Stimulated activated effector memory CD8-positive, alpha-beta T cell treated with anti-CD3 and anti-CD28 coated beads, Interleukin-12 subunit alpha, Interleukin-12 subunit beta, amount 100 ng/mL, for 72 hours (primary cell): ENCODE results near the gene MAD1L1.

Experiments used
- ATAC-seq: fragments of 150-1000 bp; cut with Tn5 transposase; 2 replicates; pipeline ENCODE4 v1.10.0; 2021
- DNase-seq, 2 donors: peaks; one replicate each; pipeline ENCODE4 v3.0.0; 2021 to 2022; ENCODE audit warnings: low spot score in 2 of 2
- H3K27ac Mint-ChIP-seq: one replicate; pipeline ENCODE4 v1.8.0; 2022; ENCODE audit warnings: mild to moderate bottlenecking, mixed read lengths
- H3K36me3 Mint-ChIP-seq: one replicate; pipeline ENCODE4 v1.8.0; 2022; ENCODE audit warnings: mild to moderate bottlenecking, mixed read lengths
- H3K4me1 Mint-ChIP-seq: one replicate; pipeline ENCODE4 v1.8.0; 2022; ENCODE audit warnings: mixed read lengths
- H3K4me3 Mint-ChIP-seq: one replicate; pipeline ENCODE4 v1.8.0; 2022; ENCODE audit warnings: mild to moderate bottlenecking, mixed read lengths
- H3K9me3 Mint-ChIP-seq: one replicate; pipeline ENCODE4 v1.8.0; 2022; ENCODE audit warnings: mixed read lengths

MAD1L1 gene

DNA sequence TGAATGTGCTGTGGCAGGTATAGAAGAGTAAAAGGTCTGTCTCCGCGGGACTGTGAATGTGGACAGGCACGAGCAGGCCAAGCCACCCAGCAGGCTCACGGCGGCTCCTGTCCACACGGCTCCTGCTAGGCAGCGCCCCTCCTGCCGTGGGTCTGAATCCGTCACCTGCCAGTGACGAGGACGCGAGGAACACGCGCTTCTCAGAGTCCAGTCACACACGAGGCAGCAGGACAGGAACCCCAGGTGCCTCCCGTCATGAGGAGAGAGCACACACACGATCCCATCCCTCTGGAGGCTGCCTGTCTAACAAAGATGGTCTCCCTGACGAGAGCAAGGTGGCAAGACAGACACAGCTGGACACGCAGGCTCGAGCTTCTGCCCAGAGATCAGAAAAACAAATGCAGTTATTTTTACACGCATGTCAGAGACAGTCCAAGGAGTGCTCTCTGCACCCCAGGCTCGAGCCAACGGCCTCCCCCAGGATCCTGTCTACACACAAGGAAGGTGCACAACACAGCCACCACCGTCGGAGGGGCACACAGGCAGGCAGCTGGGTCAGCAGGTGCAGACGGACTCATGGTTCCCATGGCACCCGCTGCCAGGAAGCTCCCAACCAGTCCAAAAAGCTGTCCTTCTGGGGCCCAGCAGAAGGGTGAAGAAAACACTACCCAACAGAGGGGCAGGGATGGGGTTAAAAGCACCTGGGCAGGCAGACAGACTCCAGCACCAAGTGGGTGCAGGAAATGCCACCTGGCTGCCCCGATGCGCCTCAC lies 103.2 kb downstream of the MAD1L1 start:
- Mint-ChIP-seq H3K36me3 (no peaks in the 10 kb centered on the region), H3K4me3 (no peak overlapping the region), H3K4me1 (peaks cover 11% of the 10 kb centered on the region), H3K9me3 (no peaks in the 10 kb centered on the region), H3K27ac (no peak overlapping the region)
- ATAC-seq (no peak), DNase-seq (no peak)

DNA sequence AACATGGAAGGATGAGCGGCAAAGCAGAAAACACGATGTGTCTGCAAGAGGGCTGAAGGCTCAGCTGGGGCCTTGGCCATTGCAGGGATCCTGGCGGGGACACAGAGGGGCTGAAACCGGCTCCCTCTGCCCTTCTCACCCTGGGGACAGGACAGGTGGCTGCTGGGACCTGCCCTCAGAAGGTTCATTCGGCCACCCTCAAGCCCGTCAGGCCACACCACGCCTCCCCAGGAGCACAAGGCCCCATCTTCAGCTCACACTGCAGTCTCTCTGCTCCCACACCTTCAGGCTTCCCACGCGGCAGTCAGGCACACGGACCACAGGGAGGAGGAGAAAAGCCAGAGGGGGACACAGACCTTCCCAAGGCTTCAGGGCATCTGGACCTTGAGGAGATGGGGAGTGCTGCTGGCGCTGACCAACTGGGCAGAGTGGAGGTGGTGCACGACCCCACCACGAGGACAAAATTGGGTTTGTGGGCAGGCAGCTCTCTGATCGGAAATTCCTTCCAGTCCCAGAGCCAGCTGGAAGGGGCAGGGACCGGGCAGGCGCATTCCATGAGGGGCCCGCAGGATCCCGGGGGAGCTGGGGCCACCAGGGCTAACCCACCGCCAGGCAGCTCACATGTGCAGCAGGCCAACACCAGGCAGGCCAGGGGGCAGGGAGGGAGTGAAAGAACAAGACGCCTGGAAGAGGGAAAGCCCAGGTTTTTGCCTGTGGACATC lies 104.0 kb downstream of the MAD1L1 start:
- DNase-seq (no peak), ATAC-seq (no peak)
- Mint-ChIP-seq H3K36me3 (no peaks in the 10 kb centered on the region), H3K4me3 (no peak overlapping the region), H3K27ac (no peak overlapping the region), H3K4me1 (peaks cover 11% of the 10 kb centered on the region), H3K9me3 (no peaks in the 10 kb centered on the region)

DNA sequence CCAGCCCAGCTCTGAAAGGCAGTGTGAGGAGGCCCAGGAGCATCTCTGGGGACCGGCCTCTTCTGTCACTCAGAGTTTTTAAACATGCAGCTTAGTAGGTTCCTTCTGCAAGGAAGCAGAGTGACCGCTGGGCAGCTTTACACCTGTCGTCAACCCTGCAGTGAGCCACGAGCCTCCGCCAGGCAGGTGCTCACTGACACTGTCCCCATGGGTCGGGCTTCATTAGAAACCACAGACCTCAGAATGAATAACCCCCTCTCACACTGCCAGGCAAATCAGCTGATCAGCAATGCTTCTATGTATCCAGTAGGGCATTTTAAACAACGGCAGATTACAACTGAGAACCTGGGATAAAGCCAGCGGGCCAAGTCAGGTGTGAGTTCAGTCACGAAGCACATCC lies 106.1 kb downstream of the MAD1L1 start:
- no peak for DNase-seq
- Mint-ChIP-seq H3K4me1 (peaks cover 11% of the 10 kb centered on the region), H3K27ac (no peak overlapping the region), H3K4me3 (no peak overlapping the region), H3K36me3 (peaks cover 6% of the 10 kb centered on the region), H3K9me3 (no peaks in the 10 kb centered on the region)
- no peak for ATAC-seq

DNA sequence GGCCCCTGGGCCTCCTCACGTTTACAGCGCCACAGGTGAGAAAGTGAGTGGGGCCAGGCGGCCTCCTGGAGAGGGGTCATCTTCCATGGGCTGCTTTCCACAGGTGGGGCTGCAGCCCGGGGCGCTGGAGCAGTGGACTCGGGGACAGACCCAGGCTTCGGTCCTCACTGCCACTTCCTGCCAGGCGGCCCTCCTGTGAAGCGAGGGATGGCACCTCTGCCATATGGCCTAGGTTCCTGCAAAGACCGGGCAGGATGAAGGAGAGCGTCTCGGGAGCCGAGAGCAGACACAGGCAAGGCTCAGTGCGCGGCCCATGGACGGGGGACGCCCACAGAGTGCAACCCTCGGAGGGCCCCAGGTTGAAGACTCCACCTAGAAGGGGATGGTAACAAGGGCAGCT lies 106.8 kb downstream of the MAD1L1 start:
- ATAC-seq (no peak), DNase-seq (no peak)
- H3K27ac Mint-ChIP-seq = no peak overlapping the region
- H3K36me3 Mint-ChIP-seq = peaks cover 6% of the 10 kb centered on the region
- no peak overlapping the region for H3K4me3 Mint-ChIP-seq
- peaks cover 10% of the 10 kb centered on the region for H3K4me1 Mint-ChIP-seq
- H3K9me3 Mint-ChIP-seq = no peaks in the 10 kb centered on the region

- DNase-seq = no peak
- Mint-ChIP-seq H3K27ac (no peak overlapping the region), H3K4me1 (peaks cover 17% of the 10 kb centered on the region), H3K36me3 (peaks cover 6% of the 10 kb centered on the region), H3K9me3 (no peaks in the 10 kb centered on the region), H3K4me3 (no peak overlapping the region)
- ATAC-seq = no peak
Observed at GRCh38 chr7:2124604-2125345, 108.0 kb downstream of the MAD1L1 start.

- Mint-ChIP-seq H3K9me3 (no peaks in the 10 kb centered on the region), H3K4me1 (peaks cover 25% of the 10 kb centered on the region), H3K4me3 (no peak overlapping the region), H3K27ac (no peak overlapping the region), H3K36me3 (peaks cover 6% of the 10 kb centered on the region)
- ATAC-seq (no peak), DNase-seq (no peak)
Observed at GRCh38 chr7:2123916-2124315, 108.8 kb downstream of the MAD1L1 start.

DNA sequence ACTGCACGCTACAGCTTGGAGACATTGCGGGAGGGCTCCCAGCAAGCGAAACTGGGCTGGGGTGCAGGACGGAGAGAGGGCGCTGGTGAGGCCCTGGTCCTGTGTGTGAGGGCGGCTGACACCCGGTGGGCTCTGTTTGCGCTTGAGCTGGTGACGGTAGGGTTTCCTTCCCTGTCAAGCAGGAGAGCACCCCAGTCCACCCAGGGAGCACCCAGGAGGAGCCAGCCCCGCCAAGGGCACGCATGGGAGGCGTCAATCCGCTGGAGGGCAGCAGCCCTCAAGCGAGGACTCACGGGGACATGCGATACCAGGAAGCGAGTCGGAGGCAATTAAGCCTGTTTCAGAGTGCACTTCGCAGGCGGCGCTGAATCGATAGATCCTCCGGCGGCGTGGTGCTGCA lies 109.4 kb downstream of the MAD1L1 start:
- ATAC-seq = no peak
- H3K9me3 Mint-ChIP-seq = no peaks in the 10 kb centered on the region
- H3K36me3 Mint-ChIP-seq = peaks cover 6% of the 10 kb centered on the region
- DNase-seq = no peak
- no peak overlapping the region for H3K27ac Mint-ChIP-seq
- no peak overlapping the region for H3K4me3 Mint-ChIP-seq
- peaks cover 29% of the 10 kb centered on the region for H3K4me1 Mint-ChIP-seq

DNA sequence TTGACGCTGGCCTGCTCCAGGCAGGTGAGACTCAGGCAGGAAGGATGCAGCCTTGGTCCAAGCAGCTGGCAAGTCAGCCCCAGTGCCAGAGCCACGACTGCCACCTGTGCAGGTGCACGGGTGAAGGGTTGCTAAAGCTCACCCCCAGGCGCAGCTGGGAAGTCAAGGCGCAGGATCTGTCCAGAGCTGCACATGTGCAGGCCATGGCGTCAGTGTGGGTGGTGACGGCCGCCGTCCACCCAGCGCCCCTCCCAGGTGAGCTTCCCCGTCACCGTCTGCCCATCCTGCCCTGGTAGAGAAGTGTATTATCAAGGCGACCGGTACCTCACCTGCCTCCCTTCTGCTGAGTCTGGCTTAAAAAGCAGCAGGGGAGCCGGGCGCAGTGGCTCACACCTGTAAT lies 110.1 kb downstream of the MAD1L1 start:
- Mint-ChIP-seq H3K4me1 (peaks cover 36% of the 10 kb centered on the region), H3K9me3 (no peaks in the 10 kb centered on the region)

GRCh38 chr7:2120841-2121830 lies 111.6 kb downstream of the MAD1L1 start:
- H3K4me1 Mint-ChIP-seq = peaks cover 37% of the 10 kb centered on the region
- DNase-seq = no peak
- H3K36me3 Mint-ChIP-seq = peaks cover 6% of the 10 kb centered on the region
- no peaks in the 10 kb centered on the region for H3K9me3 Mint-ChIP-seq
- no peak for ATAC-seq
- peak overlapping the region; percentile 77 for H3K27ac Mint-ChIP-seq
- H3K4me3 Mint-ChIP-seq = peak overlapping the region; percentile 53

More for the DNA sequence above, 110.1 kb downstream of the MAD1L1 start:
- no peak overlapping the region for H3K27ac Mint-ChIP-seq
- ATAC-seq (no peak), DNase-seq (no peak)
- no peak overlapping the region for H3K4me3 Mint-ChIP-seq
- H3K36me3 Mint-ChIP-seq = peaks cover 6% of the 10 kb centered on the region

DNA sequence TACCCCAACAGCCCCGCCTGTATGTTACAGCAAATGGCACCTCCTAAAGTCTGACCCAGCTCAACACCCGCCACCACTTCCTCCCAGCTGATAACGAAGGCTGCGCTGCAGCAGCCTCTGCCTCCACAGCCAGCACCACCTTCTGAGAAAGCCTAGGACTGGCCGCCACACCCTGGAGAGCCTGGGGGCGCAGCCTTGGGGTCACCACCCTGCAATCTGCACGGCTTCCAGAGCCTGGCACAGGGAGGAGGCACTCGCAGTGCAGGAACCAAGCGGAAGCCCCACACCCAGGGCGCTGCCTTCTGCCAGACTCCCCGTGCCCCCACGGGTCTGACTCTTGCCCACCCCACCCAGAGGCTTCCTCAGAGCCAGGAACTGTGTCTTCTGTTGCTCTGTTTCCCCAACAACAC lies 112.5 kb downstream of the MAD1L1 start:
- peak; percentile 94 for ATAC-seq

DNA sequence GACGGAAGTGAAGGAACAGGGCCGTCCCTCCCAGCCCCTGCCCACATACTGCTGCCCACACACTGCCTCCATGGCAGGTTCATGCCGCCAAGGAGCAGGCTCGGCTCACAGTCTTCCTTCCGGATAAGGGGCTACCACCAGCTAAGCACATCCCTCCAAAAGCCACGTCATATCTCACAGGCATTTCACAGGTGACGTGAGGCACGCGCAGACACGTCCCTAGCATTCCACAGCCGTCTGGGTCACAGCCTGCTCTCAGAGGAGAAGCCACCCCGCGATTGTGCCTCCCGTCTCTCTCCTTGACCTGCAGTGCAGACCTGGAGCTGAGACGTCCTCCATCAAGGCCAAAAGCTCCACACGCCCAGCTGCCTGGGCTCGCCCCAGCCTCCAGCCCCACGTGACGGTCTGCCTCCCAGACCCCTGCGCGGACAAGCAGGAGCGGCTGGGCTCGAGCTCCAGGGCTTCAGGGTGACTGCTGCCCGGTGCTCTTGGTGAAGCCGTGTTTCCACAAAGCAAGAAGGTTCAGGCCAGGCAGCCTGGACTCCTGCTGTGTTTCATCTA lies 114.0 kb downstream of the MAD1L1 start:
- Mint-ChIP-seq H3K36me3 (peaks cover 6% of the 10 kb centered on the region), H3K4me1 (peaks cover 48% of the 10 kb centered on the region), H3K9me3 (no peaks in the 10 kb centered on the region), H3K27ac (no peak overlapping the region), H3K4me3 (no peak overlapping the region)
- ATAC-seq (no peak), DNase-seq (no peak)

More for the DNA sequence above, 112.5 kb downstream of the MAD1L1 start:
- H3K4me1 Mint-ChIP-seq = peaks cover 37% of the 10 kb centered on the region
- peak; percentile 26 to 69 for DNase-seq
- H3K27ac Mint-ChIP-seq = peak overlapping the region; percentile 77
- peak overlapping the region; percentile 53 for H3K4me3 Mint-ChIP-seq
- no peaks in the 10 kb centered on the region for H3K9me3 Mint-ChIP-seq
- H3K36me3 Mint-ChIP-seq = peaks cover 6% of the 10 kb centered on the region

DNA sequence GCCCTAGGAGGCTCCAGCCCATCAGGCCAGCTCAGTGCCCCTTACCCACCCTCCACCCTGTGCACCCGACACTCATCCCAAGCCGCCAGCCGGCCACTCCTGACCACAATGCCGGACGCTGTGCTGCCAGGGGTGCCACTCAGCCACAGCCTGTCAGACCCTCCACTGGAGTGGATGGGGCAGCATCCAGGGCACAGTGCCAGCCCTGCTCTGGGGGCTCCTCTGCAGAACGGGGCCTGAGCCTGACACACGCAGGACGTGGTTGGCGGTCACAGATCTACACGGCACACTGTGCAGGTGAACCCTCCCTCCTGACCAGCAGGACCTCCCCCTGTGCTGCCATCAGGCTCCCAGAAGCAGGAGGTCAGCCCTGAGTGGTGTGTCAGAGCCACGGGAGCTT lies 114.7 kb downstream of the MAD1L1 start:
- Mint-ChIP-seq H3K4me3 (no peak overlapping the region), H3K9me3 (no peaks in the 10 kb centered on the region), H3K4me1 (peaks cover 52% of the 10 kb centered on the region), H3K36me3 (peaks cover 2% of the 10 kb centered on the region), H3K27ac (peak overlapping the region; percentile 58)
- DNase-seq = no peak
- ATAC-seq = no peak

DNA sequence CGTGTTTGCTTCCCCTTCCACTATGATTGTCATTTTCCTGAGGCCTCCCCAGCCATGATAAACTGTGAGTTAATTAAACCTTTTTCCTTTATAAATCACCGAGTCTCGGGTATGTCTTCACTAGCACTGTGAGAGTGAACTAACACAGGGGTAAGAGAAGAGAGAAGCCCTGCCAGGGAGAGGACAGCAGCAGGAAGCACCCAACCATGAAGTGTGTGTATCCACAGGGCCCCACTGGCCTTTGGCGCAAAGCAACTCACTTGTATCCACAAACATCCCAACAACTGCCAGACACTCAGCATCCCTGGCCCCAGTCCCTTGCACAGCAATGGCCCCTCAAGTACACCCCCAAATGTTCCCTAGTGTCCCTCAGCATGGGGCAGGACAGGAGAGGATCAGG lies 115.1 kb downstream of the MAD1L1 start:
- Mint-ChIP-seq H3K4me3 (no peak overlapping the region), H3K4me1 (peaks cover 56% of the 10 kb centered on the region), H3K27ac (peak overlapping the region; percentile 58), H3K36me3 (no peaks in the 10 kb centered on the region), H3K9me3 (no peaks in the 10 kb centered on the region)
- ATAC-seq = no peak
- no peak for DNase-seq

DNA sequence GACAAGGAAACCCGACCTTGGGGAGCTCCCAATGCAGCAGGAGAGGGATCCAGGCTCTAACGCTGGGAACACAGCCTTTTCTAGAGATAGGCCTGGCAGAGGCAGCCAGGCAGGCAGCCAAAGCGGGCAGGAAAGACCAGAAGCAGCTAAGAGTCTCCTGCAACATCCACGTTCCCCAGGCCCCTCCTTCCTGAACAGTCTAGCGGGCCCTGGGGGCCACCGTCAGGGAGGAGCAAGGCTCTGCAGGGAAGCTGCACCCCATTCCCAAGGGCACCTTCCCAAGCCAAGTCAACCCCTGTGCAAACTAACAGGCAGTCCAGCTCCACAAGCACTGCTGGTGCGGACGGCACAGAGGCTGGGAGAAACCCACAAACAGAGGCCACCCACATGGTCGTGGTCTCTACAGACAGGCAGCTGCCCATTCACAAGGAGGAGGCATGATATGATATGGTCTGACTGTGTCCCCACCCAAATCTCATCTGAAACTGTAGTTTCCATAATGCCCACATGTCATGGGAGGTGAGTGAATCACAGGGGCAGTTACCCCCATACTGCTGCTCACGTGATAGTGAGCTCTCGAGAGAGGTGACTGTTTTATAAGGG lies 115.7 kb downstream of the MAD1L1 start:
- no peak for ATAC-seq
- H3K36me3 Mint-ChIP-seq = peaks cover 2% of the 10 kb centered on the region
- peak overlapping the region; percentile 58 for H3K27ac Mint-ChIP-seq
- H3K4me3 Mint-ChIP-seq = no peak overlapping the region
- DNase-seq = no peak
- H3K9me3 Mint-ChIP-seq = no peaks in the 10 kb centered on the region
- H3K4me1 Mint-ChIP-seq = peaks cover 61% of the 10 kb centered on the region
